GM12874 (cell line): Measurements from ENCODE around the gene NAALADL2.

Experiments used
- CTCF ChIP-seq: IDR thresholded peaks from 2 replicates; pipeline ENCODE4 v1.5.1; 2011; ENCODE audit warnings: low read depth, mild to moderate bottlenecking, control low read depth, low read length, moderate library complexity; ENCODE audit not compliant: insufficient read depth

NAALADL2 gene

GRCh38 chr3:175094344-175094743, 235.2 kb downstream of the NAALADL2 start:
- no peak for TF ChIP-seq CTCF

DNA sequence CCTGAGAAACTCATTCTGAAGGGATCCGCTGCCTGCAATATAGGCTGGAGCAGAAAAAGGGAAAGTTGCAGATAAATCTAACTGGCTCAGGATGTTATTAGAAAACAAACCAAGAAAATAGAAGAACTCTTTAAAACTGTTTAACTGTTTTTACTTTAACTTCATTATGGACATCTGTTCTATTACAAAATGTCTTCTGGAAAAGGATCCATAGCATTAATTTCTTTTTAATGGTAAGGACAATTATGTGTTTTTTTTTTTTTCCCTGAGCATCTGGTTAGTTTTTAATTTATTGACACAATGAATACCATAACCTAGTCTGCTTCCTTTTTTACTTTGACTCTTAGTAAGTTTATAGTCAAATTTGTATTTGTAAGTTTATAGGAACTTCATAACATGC, 239.5 kb downstream of the NAALADL2 start:
- no peak for TF ChIP-seq CTCF

DNA sequence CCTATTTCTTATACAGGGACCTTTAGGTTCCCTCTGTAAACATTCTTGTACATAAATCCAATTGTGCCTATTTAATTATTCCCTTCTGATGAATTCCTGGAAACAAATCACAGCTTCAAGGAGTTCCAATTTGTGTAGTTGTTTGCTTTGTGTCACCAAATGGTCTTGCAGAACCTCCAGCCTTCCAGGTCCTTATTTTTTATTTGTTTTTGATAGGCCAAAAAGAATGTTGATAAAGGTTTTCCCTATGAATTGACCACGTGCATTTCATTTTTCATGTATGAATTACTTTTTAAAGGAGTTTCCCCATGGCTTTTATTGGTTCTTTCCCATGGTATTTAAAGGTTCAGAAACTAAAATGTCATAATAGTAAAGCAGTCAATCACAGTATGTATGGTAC, 243.0 kb downstream of the NAALADL2 start:
- no peak for TF ChIP-seq CTCF

DNA sequence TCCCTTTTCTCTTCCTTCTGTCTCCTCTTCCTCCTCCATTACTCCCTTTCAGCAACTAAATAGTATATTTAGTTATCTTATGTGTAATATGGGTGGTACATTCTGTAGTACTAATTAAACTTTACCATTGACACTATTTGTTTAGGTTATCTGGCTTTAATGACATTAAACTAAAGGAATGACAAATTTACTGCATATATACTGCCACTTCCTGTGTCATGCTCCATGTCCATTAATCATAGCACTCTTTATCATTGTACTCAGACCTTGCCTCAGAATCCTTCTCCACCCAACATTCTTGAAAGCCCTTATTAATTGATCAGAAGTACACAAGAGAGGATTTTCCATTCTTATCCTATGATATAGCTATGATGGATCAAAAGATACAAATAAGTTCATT, 244.2 kb downstream of the NAALADL2 start:
- TF ChIP-seq CTCF: no peak

DNA sequence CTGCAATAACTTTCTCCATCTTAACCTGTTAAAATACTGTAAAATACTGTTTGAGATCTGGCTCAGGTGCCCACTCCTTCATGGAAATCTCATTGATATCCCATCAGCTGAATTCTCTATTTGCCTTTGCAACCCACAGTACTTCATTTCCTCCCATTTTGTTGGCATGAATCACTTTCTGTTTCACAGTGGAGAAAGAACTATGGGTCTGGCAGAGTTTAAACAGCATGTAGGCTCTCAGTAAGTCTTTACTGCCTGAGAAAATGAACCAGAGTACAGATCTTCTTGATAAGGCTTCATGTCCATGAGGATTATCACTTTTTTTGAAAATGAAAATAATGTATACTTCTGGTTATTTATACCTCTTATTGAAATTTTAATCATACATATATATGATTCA, 245.9 kb downstream of the NAALADL2 start:
- TF ChIP-seq CTCF: no peak

- TF ChIP-seq CTCF: no peak
Observed at GRCh38 chr3:175107231-175107630, 248.1 kb downstream of the NAALADL2 start.

DNA sequence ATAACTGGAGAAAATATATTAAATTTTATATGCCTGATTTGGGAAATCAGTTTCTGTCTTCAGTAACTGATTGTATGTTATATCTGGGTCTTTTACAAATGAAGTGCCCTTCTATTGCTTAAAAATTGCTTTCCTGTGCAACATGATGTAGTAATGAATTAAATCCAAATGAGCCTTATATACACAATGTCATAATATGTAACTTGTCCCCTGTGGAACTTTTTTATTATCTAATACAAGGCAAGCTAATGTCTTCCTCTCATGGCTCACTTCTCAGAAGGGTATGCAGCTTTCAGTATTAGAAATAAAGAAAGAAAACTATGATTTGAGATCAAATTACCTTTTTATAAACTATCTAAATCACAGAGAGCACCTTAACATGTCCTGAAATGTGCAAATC, 248.9 kb downstream of the NAALADL2 start:
- no peak for TF ChIP-seq CTCF
